H54 (cell line): ENCODE measurements around the gene ULBP1.
"Not testable (repeated sequence)": the region's sequence is repeated elsewhere in the genome, so short reads cannot be mapped to it uniquely, and the experiment has no call there.

Source experiments
- DNase-seq: peaks from one replicate; pipeline ENCODE4 v3.0.0; 2011; ENCODE audit warnings: low spot score, mixed read lengths; ENCODE audit not compliant: insufficient read length
- FAIRE-seq: peaks from 3 replicates; lab custom pipeline; 2011; peaks lifted over from hg19 to GRCh38; lab: Jason Lieb, UNC
- POLR2A ChIP-seq: IDR thresholded peaks from 2 replicates; pipeline ENCODE4 v1.6.1; 2011; ENCODE audit warnings: low read depth, mild to moderate bottlenecking, low read length

Gene ULBP1

DNA sequence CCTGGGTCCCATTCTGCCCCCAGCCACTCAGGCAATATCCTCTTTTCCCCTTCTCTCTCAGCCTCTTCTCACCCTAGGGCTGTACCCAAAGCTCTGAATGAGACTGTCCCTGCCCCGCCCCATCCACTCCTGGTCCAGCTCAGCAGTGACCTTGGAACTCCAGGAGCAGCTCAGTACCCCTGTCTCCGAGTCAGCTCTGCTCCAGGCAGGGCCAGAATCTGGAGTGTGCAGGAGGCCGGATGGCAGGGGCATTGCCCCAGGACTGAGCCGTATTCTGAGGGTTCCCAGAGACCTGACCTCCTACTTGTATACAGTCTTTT lies 38.9 kb upstream of the ULBP1 start:
- DNase-seq: no peak
- no peak for TF ChIP-seq POLR2A
- no peak for FAIRE-seq

DNA sequence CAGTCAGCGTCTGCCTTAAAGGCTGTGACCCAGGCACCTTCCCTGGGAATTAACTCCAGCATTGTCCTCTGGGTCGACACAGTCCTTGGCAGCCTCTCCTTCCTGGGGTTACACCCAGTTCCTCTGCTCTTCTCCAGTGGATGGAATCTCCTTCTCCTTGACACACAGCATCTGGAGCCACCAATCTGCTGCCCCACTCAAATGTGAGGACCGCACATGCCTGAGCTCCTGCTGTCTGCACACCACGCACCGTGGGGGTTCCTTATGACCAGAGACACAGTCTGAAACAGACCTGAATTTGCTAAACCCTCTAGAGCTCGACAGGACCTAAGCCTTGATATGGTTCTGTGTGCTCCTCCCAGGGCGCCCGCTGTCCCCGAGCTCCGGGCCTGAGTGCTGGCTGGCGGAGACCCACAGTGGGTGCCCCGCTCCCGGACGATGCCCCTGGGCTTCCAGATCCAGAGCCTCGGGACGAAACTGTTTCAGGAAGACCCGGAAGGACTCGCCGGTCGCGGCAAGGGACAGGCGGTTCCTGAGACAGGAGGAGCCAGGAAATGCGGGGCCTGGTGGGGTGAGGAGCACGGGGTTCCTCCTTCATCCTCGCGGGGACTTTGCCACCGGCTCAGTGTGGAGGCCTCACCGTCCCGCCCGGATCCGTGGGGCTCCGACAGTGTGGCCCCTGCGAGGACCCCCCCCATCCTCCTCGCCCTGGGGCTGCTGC lies 38.3 kb upstream of the ULBP1 start:
- no peak for FAIRE-seq
- TF ChIP-seq POLR2A: no peak

DNA sequence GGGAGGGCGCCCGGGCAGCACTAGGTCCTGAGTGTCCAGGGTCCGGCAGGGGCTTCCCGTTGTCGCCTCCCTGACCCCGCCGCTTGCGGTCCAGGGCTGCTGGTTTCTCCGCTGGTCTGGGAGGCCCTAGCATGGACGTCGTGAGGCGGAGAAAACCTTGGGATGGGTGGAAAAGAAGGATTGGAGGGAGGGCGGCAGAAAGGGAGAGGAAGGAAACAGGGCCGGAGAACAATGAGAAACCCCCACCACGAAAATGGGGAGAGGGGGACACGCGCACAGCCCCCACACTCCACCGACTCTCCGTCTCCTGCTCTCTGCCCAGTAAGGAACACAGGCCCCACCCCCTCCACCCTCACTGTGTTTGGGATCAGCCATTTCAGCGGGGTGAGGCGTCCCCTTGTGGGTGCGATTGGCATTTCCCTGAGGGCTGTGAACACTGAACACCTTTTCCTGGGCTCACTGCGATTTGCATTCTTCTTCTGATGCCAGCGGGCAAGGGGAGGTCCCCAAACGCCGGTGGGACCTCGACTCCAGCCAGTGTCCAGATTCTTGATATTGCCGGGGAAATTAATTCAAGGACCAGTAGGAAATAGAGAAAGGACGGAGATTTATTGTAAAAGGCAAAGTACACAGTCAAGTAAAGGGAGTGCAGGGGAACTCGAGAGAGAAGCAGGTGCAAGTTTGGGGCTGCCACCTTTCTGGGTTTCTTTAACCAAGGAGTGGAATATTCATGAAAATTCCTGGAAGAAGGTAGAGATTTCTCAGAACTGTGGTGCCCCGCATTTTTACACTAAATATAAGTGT lies 37.6 kb upstream of the ULBP1 start:
- DNase-seq (peak; percentile 19), FAIRE-seq (no peak)
- no peak for TF ChIP-seq POLR2A

More for the DNA sequence above, 38.3 kb upstream of the ULBP1 start:
- no peak for DNase-seq

DNA sequence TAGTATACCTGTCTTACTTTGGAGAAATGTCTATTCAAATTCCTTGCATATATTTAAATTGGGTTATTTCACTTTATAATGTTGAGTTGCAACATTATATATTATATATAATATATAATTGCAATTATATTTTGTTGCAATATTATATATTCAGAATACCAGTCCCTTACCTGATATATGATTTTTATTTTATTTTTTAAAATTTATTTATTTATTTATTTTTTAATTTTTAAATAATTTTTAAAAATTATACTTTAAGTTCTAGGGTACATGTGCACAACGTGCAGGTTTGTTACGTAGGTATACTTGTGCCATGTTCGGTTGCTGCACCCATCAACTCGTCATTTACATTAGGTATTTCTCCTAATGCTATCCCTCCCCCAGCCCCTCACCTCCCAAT lies 36.7 kb upstream of the ULBP1 start:
- not testable (repeated sequence) for DNase-seq, FAIRE-seq

DNA sequence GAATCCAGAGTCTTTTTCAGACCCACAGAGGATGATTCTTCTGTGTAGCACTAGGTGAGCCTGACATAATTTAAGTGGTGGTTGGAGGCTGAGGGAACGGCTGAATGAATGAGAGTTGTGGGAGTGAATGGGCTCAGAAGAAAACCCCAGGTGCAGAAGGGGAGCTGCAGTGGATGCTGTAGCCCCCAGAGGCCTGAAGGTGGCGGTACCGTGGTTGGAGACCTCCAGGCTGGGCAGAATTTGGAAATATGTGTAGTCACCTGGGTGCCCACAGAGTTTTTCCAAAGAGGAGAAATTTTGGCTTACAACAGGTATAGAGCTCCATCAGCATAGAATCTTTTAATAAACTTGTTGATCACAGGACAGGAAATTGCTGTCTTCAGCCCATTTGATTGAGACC lies 34.3 kb upstream of the ULBP1 start:
- FAIRE-seq (no peak), DNase-seq (no peak)

DNA sequence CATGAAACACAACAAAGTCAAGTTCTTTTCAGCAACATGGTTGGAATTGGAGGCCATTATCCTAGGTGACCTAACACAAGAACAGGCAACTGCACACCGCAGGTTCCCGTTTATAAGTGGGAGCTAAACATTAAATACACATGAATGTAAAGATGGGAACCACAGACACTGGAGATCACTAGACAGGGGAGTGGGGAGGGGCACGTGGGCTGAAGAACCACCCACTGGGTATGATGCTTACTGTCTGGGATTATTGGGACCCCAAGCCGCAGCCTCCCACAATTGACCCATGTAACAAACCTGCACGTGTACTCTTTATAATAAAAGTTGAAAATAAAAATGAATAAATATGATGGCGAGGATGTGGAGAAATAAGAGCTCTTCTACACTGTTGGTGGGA lies 32.2 kb upstream of the ULBP1 start:
- no peak for DNase-seq
- no peak for TF ChIP-seq POLR2A
- no peak for FAIRE-seq

More for the DNA sequence above, 34.3 kb upstream of the ULBP1 start:
- TF ChIP-seq POLR2A: no peak

DNA sequence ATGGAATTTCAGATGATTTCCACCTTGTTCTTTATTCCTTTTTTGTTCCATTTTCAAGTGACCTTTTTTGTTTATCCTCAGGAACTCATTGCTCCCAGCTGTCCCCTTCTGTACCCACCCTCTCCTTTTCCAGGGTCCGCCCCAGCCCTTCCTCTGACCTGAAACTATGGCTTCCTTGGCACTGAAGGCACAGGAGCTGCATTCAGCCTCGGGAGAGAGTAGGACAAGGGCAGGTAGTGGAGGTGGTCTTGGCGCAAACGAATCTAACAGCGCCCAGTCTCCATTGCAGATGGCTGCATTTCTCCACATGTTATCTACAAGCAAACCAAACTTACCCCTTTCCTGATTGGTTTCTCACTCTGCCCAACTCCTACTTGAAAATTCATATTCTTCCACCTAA lies 30.7 kb upstream of the ULBP1 start:
- FAIRE-seq (no peak), DNase-seq (no peak)
- TF ChIP-seq POLR2A: no peak

DNA sequence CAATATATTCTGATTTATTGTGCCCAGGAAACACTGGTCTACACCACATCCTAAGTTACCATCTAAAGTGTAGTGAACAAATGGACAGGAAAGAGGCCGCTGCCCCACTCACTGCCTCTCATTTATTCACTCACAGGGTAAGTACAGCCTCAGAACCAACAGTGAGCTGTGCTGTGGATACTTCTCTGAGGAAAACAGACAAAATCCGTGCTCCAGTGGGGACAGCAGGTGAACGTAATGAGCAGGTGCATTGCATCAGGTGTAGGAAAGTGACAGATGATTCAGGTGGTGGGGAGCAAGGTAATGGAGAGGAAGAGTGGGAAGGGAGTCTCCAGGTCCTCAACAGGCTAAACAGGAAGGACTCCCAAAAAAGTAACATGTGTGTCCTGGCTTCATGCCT lies 30.3 kb upstream of the ULBP1 start:
- no peak for DNase-seq
- FAIRE-seq: no peak
- no peak for TF ChIP-seq POLR2A

DNA sequence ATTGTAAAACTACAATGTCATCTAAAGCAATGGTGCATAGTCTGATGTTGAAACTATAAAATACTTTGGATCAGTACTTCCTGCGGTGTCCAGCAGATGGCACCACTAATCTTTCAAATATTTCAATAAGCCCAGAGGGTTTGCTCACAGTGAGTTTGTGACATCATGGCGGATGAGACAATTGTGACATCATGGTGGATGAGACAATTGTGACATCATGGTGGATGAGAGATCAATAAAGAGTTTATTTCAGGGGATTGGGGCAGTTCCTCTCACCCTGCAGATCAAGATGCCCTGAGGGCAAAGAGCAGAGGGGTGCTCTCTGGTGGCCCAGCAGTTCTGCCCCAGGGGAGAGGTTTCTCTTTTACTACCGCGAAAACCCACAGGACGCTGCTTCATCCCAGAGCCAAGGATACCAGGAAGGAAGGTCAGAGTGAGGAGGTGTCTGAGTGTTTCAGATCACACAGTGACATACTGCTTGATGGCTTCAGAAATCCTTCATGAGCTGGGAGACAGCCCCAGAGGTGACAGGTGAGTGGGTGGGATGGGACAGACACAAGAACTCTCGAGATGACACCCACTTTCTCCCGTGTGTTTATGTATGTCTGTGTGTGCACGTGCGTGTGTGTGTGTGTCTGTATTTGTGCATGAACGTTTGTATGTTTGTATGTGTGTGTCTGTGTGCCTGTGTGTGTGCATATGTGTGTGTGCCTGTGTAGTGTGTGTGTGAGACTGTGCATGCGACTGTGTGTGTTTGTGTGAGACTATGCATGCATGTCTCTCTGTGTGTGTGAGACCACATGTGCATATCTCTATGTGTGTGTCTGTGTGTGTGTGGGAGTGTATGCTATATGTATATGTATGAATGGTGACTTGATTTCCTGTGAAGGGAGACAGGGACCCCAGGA lies 29.2 kb upstream of the ULBP1 start:
- FAIRE-seq: no peak
- TF ChIP-seq POLR2A: no peak
- DNase-seq: no peak

DNA sequence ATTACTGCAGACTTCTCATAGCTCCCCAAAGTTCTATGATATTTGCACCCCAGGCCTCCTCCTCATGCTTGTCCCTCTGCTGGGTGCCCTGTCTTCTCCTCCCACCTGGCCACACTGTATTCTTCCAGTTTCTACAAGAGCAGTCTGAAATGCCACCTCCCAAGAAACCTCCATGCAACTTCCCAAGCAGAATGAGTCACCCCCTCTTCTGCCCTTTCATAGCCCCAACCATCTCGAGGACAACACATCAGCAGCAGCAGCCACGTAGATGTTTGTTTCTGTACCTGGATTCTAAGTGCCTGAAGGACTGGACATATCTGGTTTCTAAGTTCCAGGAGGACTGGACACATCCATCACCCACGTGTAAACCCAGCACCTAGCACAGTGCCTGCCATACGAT lies 28.5 kb upstream of the ULBP1 start:
- no peak for FAIRE-seq
- no peak for DNase-seq
- no peak for TF ChIP-seq POLR2A

DNA sequence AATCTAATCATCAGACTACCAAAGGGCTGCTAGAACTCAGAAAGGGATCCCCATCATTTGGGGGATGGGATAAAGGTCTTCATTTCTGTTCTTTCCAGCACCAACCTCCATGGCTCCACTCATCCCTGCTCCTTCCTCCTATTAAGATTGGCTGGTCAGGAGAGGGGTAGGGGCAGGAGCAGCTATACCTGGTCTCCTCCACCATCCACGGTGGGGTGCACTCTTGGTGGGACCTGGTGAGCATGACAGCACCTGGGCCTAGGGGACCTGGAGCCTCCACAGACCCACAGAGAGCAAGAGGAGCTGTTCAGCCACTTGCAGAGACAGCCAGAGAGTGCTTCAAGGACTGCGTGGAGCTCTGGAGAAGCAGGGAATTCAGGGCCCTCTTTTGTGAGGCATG lies 28.1 kb upstream of the ULBP1 start:
- TF ChIP-seq POLR2A: no peak
- DNase-seq: no peak
- no peak for FAIRE-seq

DNA sequence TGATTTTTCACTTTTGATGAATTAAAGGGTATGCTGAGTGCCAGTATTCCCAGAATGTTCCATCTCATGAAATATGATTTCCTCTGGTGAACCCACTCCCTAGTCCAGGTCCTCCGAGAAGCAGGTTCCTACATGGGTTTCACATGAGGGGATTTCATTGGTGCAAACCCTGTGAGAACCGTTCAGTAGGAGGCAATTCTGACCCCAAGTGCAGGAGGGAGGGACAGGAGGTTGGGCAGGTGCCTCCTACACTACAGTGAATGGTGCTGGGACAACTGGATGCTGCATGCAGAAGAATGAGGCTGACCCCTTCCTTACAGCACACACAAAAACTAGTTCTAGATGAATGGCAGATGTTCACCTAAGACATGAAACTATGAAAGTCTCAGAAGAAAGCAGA lies 27.0 kb upstream of the ULBP1 start:
- DNase-seq: no peak
- TF ChIP-seq POLR2A: no peak
- no peak for FAIRE-seq

DNA sequence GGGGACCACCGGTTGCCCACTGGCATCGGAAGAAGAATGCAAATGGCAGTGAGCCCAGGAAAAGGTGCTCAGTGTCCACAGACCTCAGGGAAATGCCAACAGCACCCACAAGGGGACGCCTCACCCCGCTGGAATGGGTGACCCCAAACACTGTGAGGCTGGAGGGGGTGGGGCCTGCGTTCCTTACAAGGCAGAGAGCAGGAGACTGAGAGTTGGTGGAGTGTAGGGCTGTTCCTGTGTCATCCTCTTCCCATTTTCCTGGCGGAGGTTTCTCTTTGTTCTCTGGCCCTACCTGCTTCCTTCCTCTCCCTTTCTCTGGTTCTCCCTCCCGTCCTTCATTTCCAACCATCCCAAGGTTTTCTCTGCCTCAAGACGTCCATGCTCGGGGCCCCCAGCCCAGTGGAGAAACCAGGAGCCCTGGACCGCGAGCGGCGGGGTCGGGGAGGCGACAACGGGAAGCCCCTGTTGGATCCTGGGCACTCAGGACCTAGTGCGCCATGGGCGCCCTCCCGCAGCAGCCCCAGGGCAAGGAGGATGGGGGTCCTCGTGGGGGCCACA lies 25.7 kb upstream of the ULBP1 start:
- FAIRE-seq, DNase-seq: not testable (repeated sequence)

DNA sequence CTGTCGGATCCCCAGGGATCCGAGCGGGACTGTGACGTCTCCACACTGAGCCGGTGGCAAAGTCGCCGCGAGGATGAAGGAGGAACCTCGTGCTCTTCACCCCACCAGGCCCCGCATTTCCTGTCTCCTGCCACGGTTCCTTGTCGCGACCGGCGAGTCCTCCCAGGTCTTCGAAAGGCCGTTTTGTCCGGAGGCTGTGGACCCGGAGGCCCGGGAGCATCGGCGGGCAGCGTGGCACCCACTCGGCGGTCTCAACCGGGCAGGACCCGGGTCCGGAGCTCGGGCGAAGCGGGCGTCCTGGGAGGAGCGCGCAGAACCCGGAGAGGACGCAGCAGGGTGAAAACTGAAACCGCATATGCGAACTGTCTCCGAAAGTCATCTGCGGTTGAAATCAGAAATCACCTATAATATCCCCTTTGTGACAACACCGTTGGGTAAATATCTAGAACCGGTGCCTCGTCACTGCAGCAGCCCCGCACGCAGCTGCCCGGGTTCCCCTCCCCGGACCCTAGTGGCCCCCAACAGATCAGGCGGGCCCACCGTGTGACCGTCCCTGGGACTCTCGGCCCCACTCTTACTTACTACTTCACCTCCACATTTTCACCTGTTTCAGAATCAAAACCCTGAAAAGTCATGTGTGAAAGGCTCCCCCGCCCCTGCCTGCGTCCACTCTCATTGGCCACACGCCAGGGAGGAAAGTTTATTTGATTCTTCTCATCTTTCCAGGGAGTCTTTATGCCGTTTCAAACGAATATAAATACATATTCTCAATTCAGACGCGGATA lies 25.0 kb upstream of the ULBP1 start:
- no peak for FAIRE-seq
- no peak for TF ChIP-seq POLR2A
- DNase-seq: no peak
